ENCODE results near the gene TRIP11. TPM values are rescaled to one million over a fixed set of nuclear protein-coding genes. Genes with fewer than 3 reads are reported as not detected.

Gene TRIP11
- polyA plus RNA-seq, 1 experiment = 35.5 TPM

- ChIA-PET CTCF (interaction anchor here (0.6 to 2.9 kb wide), 54 partner anchors 8 to 350 kb away, joined by 3 to 51 read pairs (median 5); partner anchors contain the start of genes ATXN3 and FBLN5), POLR2A (interaction anchor here (0.6 to 2.1 kb wide), 3 partner anchors 31 to 85 kb away, joined by 3 to 22 read pairs (median 6); partner anchors contain the start of gene FBLN5)
- Histone ChIP-seq H3K4me3 (ENCODE audit: low read depth, low read length) (no peak overlapping the region), H3K27me3 (ENCODE audit: control insufficient read depth, insufficient read depth, low read length) (no peaks in the 10 kb centered on the region), H3K9me3 (ENCODE audit: control insufficient read depth, insufficient read depth, low read length) (no peaks in the 10 kb centered on the region), H3K27ac (ENCODE audit: low read depth, low read length) (no peak overlapping the region)
- DNase-seq (ENCODE audit: low read depth, low spot score) = no peak
- no peak for TF ChIP-seq CTCF (IDR thresholded peaks at IDR 0.05; ENCODE audit: low read depth, low read length)
Measured at GRCh38 chr14:91997492-91997891, 42.4 kb downstream of the TRIP11 start.

GRCh38 chr14:91996948-91997371, 42.9 kb downstream of the TRIP11 start:
- ChIA-PET POLR2A (interaction anchor here (0.5 to 2.1 kb wide), 5 partner anchors 30 to 493 kb away, joined by 3 to 22 read pairs (median 6); partner anchors contain the start of gene FBLN5), CTCF (interaction anchor here (0.5 to 2.9 kb wide), 63 partner anchors 8 to 496 kb away, joined by 3 to 51 read pairs (median 5); partner anchors contain the start of genes ATXN3 and FBLN5)
- DNase-seq (ENCODE audit: low read depth, low spot score) = peak; percentile 26
- Histone ChIP-seq H3K27ac (ENCODE audit: low read depth, low read length) (no peak overlapping the region), H3K27me3 (ENCODE audit: control insufficient read depth, insufficient read depth, low read length) (no peaks in the 10 kb centered on the region), H3K4me3 (ENCODE audit: low read depth, low read length) (no peak overlapping the region), H3K9me3 (ENCODE audit: control insufficient read depth, insufficient read depth, low read length) (no peaks in the 10 kb centered on the region)
- TF ChIP-seq CTCF (IDR thresholded peaks at IDR 0.05; ENCODE audit: low read depth, low read length) = peak; percentile 78

GRCh38 chr14:91987192-91987591, 52.7 kb downstream of the TRIP11 start:
- Histone ChIP-seq H3K27ac (ENCODE audit: low read depth, low read length) (no peak overlapping the region), H3K4me3 (ENCODE audit: low read depth, low read length) (no peak overlapping the region)
- CTCF ChIA-PET = interaction anchor here (0.7 kb wide), 1 partner anchor 10 kb away, joined by 5 read pairs; no protein-coding TSS in a partner anchor

GRCh38 chr14:91985521-91986255, 54.2 kb downstream of the TRIP11 start:
- DNase-seq (ENCODE audit: low read depth, low spot score) = no peak
- ChIA-PET CTCF (interaction anchor here (0.6 to 4.2 kb wide), 6 partner anchors 9 to 121 kb away, joined by 3 to 44 read pairs (median 4); partner anchors contain the start of gene ATXN3), POLR2A (interaction anchor here (0.5 to 1.4 kb wide), 3 partner anchors 24 to 39 kb away, joined by 3 to 10 read pairs (median 5); partner anchors contain the start of gene FBLN5)
- no peak for TF ChIP-seq CTCF (IDR thresholded peaks at IDR 0.05; ENCODE audit: low read depth, low read length)
- Histone ChIP-seq H3K27me3 (ENCODE audit: control insufficient read depth, insufficient read depth, low read length) (no peaks in the 10 kb centered on the region), H3K9me3 (ENCODE audit: control insufficient read depth, insufficient read depth, low read length) (no peaks in the 10 kb centered on the region), H3K4me3 (ENCODE audit: low read depth, low read length) (no peak overlapping the region), H3K27ac (ENCODE audit: low read depth, low read length) (no peak overlapping the region)

More at GRCh38 chr14:91987192-91987591, 52.7 kb downstream of the TRIP11 start:
- Histone ChIP-seq H3K9me3 (ENCODE audit: control insufficient read depth, insufficient read depth, low read length) (no peaks in the 10 kb centered on the region), H3K27me3 (ENCODE audit: control insufficient read depth, insufficient read depth, low read length) (no peaks in the 10 kb centered on the region)
- no peak for DNase-seq (ENCODE audit: low read depth, low spot score)
- no peak for TF ChIP-seq CTCF (IDR thresholded peaks at IDR 0.05; ENCODE audit: low read depth, low read length)
- POLR2A ChIA-PET = no interaction called here

- Histone ChIP-seq H3K9me3 (ENCODE audit: control insufficient read depth, insufficient read depth, low read length) (no peaks in the 10 kb centered on the region), H3K27me3 (ENCODE audit: control insufficient read depth, insufficient read depth, low read length) (no peaks in the 10 kb centered on the region), H3K4me3 (ENCODE audit: low read depth, low read length) (no peak overlapping the region), H3K27ac (ENCODE audit: low read depth, low read length) (no peak overlapping the region)
- ChIA-PET CTCF (interaction anchor here (0.7 to 4.2 kb wide), 3 partner anchors 12 to 92 kb away, joined by 3 to 44 read pairs (median 4); no protein-coding TSS in a partner anchor), POLR2A (interaction anchor here (1.3 to 1.4 kb wide), 2 partner anchors 37 to 39 kb away, joined by 3 to 5 read pairs; partner anchors contain the start of gene FBLN5)
- no peak for TF ChIP-seq CTCF (IDR thresholded peaks at IDR 0.05; ENCODE audit: low read depth, low read length)
- peak; percentile 24 for DNase-seq (ENCODE audit: low read depth, low spot score)
Measured at GRCh38 chr14:91985008-91985407, 54.9 kb downstream of the TRIP11 start.
